Duodenal mucosa (tissue), 2 donors: ENCODE results near the gene GCSAM.

Source experiments
- H3K27ac ChIP-seq: one replicate; pipeline ENCODE4 v1.7.0; 2013; ENCODE audit warnings: low read depth, low read length
- H3K27me3 ChIP-seq, 2 donors: one replicate each; pipeline ENCODE4 v1.7.0; 2013; ENCODE audit warnings: low read length in 2 of 2, control low read depth in 1 of 2; ENCODE audit not compliant: insufficient read depth in 2 of 2, control insufficient read depth in 1 of 2
- H3K36me3 ChIP-seq, 2 donors: one replicate each; pipeline ENCODE4 v1.7.0; 2013; ENCODE audit warnings: low read length in 2 of 2, control low read depth in 1 of 2; ENCODE audit not compliant: insufficient read depth in 2 of 2, control insufficient read depth in 1 of 2
- H3K4me1 ChIP-seq, 2 donors: one replicate each; pipeline ENCODE4 v1.7.0; 2013; ENCODE audit warnings: low read length in 2 of 2, control low read depth in 1 of 2; ENCODE audit not compliant: insufficient read depth in 2 of 2, control insufficient read depth in 1 of 2
- H3K4me3 ChIP-seq, 2 donors: one replicate each; pipeline ENCODE4 v1.7.0; 2013; ENCODE audit warnings: low read length in 2 of 2, low read depth in 1 of 2
- H3K9ac ChIP-seq, 2 donors: one replicate each; pipeline ENCODE4 v1.7.0; 2013; ENCODE audit warnings: low read length in 2 of 2, low read depth in 1 of 2
- H3K9me3 ChIP-seq, 2 donors: one replicate each; pipeline ENCODE4 v1.7.0; 2013; ENCODE audit warnings: low read length in 2 of 2, control low read depth in 1 of 2; ENCODE audit not compliant: control insufficient read depth in 1 of 2

The GCSAM gene

GRCh38 chr3:112131111-112131510 lies 1.9 kb downstream of the GCSAM start:
- Histone ChIP-seq H3K4me3 (no peak overlapping the region), H3K9me3 (no peaks in the 10 kb centered on the region), H3K36me3 (no peaks in the 10 kb centered on the region), H3K9ac (no peak overlapping the region), H3K27ac (no peak overlapping the region), H3K4me1 (peaks cover 22 to 26% of the 10 kb centered on the region in 2 donors), H3K27me3 (no peaks in the 10 kb centered on the region)

DNA sequence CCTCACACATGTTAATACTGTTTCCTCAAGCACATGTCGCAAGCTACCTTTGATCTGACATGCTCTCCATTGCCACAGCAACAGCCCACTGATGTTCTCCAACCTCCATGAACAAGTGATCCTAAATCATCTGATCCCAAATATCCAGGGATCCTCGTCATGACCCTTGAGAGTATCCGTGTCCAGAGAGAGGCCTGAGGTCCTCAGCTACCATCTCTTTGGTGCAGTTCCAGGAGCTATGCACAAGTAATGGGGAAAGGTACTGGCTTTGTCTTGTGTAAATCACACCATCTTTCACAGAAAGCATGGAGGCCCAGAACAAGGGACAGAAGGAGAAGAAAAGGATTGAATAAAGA lies 2.4 kb downstream of the GCSAM start:
- Histone ChIP-seq H3K4me1 (peaks cover 22 to 26% of the 10 kb centered on the region in 2 donors), H3K9ac (no peak overlapping the region), H3K27ac (no peak overlapping the region), H3K27me3 (no peaks in the 10 kb centered on the region), H3K9me3 (no peaks in the 10 kb centered on the region), H3K36me3 (no peaks in the 10 kb centered on the region), H3K4me3 (no peak overlapping the region)

GRCh38 chr3:112129925-112130637 lies 3.0 kb downstream of the GCSAM start:
- no peak overlapping the region for H3K27ac ChIP-seq
- H3K9ac ChIP-seq, result no peak overlapping the region
- H3K4me3 ChIP-seq, result no peak overlapping the region
- H3K27me3 ChIP-seq, result no peaks in the 10 kb centered on the region
- H3K4me1 ChIP-seq, result peaks cover 19 to 24% of the 10 kb centered on the region in 2 donors
- H3K9me3 ChIP-seq, result no peaks in the 10 kb centered on the region
- H3K36me3 ChIP-seq, result no peaks in the 10 kb centered on the region

DNA sequence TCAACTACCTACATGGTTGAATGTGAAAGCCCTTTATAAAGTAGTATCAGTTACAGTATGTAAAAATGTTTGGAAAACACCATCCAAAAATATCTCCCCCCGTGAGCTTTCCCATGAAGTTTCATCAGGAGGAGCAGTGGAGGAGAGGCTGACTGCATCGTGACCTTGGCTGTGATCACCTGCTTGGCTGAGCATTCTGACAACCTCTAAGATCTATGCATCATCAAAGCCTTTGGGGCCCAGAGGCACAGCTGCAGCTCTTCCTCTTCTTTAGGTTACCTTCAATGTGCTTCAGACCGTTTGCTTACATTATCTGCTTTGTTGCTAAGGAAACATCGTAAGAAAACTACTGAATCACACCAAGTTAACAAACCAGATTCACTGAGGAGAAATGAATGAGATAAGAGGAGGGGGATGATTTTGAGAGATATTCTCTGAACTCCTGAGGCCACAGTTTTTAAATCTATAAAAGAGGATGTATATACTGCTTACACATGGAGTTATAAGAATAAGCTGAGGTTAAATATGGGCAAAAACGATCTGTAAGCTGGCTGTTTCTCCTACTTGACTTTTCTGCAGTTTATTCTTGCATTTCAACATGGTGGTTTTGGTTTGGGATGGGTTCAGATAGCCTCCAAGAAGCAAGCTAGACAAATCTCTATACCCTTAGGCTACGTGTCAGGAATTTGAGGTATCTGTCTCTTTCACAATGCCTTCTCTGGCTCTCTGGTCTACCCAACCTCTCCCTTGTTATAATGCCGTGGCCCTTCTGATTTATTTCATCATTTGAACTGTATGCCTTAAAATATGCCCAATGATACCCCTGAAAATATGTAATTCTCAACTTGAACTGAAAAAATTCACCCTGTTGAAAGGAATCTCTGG lies 4.0 kb downstream of the GCSAM start:
- Histone ChIP-seq H3K27me3 (no peaks in the 10 kb centered on the region), H3K4me3 (no peak overlapping the region), H3K9ac (no peak overlapping the region), H3K27ac (no peak overlapping the region), H3K36me3 (no peaks in the 10 kb centered on the region), H3K9me3 (no peaks in the 10 kb centered on the region), H3K4me1 (peaks cover 9 to 17% of the 10 kb centered on the region in 2 donors)

GRCh38 chr3:112127522-112128494 lies 5.2 kb downstream of the GCSAM start:
- no peak overlapping the region for H3K27ac ChIP-seq
- H3K9me3 ChIP-seq, result no peaks in the 10 kb centered on the region
- H3K36me3 ChIP-seq, result no peaks in the 10 kb centered on the region
- no peak overlapping the region for H3K9ac ChIP-seq
- H3K27me3 ChIP-seq, result no peaks in the 10 kb centered on the region
- peaks cover 9 to 12% of the 10 kb centered on the region in 2 donors for H3K4me1 ChIP-seq
- H3K4me3 ChIP-seq, result peak overlapping the region in 1 of 2 donors; percentile 44

GRCh38 chr3:112126511-112126911 lies 6.5 kb downstream of the GCSAM start:
- Histone ChIP-seq H3K9ac (no peak overlapping the region), H3K27me3 (no peaks in the 10 kb centered on the region), H3K27ac (no peak overlapping the region), H3K4me1 (peaks cover 9 to 12% of the 10 kb centered on the region in 2 donors), H3K4me3 (no peak overlapping the region), H3K36me3 (no peaks in the 10 kb centered on the region), H3K9me3 (no peaks in the 10 kb centered on the region)

- Histone ChIP-seq H3K4me1 (peaks cover 9 to 14% of the 10 kb centered on the region in 2 donors), H3K4me3 (no peak overlapping the region), H3K27ac (no peak overlapping the region), H3K9me3 (no peaks in the 10 kb centered on the region), H3K36me3 (no peaks in the 10 kb centered on the region), H3K27me3 (no peaks in the 10 kb centered on the region), H3K9ac (no peak overlapping the region)
Observed at GRCh38 chr3:112124907-112125607, 8.0 kb downstream of the GCSAM start.

DNA sequence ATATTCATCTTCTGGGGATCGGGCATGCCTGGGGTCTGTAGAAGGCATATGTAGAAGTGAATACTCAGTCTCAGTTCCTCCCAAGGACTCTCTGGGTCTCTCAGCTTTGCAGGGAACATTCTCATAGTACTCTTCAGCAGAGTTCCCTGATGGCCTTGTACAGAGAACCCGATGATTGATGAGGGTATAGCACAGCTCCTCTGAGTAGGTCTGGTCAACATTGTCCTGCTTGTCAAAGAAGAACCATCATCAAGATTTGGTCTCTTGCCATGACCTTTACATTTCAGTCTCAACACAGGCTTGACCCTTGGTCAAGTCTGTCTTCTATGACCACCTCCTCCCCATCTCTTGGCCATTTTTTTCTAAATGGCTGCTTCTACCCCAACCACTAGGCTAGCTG lies 9.5 kb downstream of the GCSAM start:
- Histone ChIP-seq H3K27ac (no peak overlapping the region), H3K4me3 (no peak overlapping the region), H3K36me3 (no peaks in the 10 kb centered on the region), H3K9me3 (no peaks in the 10 kb centered on the region), H3K27me3 (no peaks in the 10 kb centered on the region), H3K9ac (no peak overlapping the region), H3K4me1 (peaks cover 9 to 18% of the 10 kb centered on the region in 2 donors)

GRCh38 chr3:112122870-112123269 lies 10.2 kb downstream of the GCSAM start:
- Histone ChIP-seq H3K27me3 (no peaks in the 10 kb centered on the region), H3K36me3 (no peaks in the 10 kb centered on the region), H3K4me3 (no peak overlapping the region), H3K27ac (no peak overlapping the region), H3K9ac (no peak overlapping the region), H3K4me1 (peaks cover 9 to 12% of the 10 kb centered on the region in 2 donors), H3K9me3 (no peaks in the 10 kb centered on the region)
